HG03280 (cell line): Measurements from ENCODE around the gene CD99L2.

ENCODE experiments used
- ATAC-seq: cut with Tn5 transposase; IDR thresholded peaks from one replicate; pipeline ENCODE4 v1.9.1; 2021; ENCODE audit warnings: mild to moderate bottlenecking, moderate library complexity; ENCODE audit not compliant: unreplicated experiment

Gene CD99L2

GRCh38 chrX:150806827-150807226 lies 91.6 kb downstream of the CD99L2 start:
- ATAC-seq, result no peak

DNA sequence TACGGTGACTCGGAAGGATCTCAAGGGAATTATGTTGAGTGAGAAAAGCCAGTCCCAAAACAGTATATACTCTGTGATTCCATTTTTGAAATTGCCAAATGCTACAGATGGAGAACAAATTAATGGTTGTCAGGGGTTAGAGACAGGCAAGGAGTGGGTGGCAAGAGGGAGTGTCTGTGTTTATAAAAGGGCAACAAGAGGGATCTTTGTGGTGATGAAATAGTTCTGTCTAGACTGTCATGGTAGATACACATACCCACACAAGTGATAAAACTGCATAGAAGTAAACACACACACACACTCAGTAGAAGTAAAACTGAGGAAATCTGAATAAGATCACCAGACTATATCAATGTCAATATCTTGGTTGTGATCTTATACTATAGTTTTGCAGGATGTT lies 92.7 kb downstream of the CD99L2 start:
- ATAC-seq, result no peak

GRCh38 chrX:150792949-150793527 lies 105.4 kb downstream of the CD99L2 start:
- ATAC-seq, result no peak

GRCh38 chrX:150790021-150790420 lies 108.4 kb downstream of the CD99L2 start:
- ATAC-seq, result no peak

DNA sequence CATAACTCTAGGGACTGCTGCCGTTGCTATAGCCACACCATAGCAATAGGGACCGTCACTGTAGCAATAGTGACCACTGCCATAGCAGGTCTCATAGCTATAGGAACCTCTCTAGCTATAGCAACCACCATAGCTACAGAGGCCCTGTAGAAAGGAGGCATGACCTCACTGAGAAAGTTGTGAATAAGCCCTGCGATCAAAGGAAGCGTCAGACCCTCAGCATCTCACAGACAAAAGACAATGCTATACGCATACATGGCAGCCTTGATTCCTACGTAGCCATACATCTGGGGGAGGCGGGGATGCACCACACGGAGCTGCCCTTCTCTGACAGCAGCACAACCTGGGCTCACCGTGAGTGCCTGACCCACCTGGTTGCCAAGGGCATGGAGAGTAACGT lies 116.8 kb downstream of the CD99L2 start:
- ATAC-seq, result no peak

DNA sequence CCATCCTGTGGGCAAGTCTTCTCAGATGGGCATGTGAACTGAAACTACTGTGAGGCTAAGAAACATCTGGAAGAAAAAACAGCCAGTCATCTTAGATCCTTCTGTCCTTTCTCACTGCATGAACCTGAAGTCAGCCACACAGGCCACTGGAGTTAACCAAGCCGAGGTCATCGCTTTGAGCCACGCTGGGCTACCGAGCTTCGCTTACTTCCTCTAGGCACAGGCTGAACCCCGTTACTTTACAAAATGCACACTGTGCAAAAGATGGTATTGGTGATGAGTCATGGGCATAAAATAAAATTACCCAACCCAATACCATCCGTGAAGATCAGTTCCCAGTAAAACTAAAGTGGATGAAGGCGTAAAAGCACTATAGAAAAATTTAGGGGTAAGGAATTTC lies 119.1 kb downstream of the CD99L2 start:
- no peak for ATAC-seq

DNA sequence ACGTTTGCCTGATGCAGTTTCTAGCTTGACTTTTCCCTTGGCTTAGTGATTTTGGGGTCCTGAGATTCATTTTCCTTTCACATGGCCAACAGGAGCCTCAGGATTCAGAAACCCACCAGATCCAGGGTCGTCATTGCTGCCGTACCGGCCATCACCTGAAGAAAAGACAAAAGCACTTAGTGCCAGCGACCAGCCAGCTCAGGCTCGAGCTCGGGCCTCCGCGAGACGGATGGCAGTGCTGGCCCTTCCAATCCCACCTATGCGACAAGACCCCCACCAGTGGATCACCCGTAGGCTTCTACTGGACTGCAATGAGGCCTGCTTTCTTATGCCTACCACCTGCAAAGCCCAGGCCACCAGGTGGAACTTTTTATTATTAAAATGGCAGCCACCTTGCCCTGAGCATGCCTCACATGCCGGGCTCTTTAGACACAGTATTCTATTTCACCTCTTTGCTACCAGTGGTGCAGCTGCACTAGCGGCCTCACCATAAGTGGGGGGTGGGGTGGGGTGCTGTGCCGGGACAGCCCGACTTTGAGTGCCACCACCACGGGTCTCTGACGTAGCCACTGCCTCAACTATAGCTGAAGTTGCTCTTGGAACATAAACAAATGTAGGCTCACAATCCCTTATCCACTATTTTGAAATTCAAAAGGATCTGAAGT lies 121.0 kb downstream of the CD99L2 start:
- ATAC-seq, result no peak

DNA sequence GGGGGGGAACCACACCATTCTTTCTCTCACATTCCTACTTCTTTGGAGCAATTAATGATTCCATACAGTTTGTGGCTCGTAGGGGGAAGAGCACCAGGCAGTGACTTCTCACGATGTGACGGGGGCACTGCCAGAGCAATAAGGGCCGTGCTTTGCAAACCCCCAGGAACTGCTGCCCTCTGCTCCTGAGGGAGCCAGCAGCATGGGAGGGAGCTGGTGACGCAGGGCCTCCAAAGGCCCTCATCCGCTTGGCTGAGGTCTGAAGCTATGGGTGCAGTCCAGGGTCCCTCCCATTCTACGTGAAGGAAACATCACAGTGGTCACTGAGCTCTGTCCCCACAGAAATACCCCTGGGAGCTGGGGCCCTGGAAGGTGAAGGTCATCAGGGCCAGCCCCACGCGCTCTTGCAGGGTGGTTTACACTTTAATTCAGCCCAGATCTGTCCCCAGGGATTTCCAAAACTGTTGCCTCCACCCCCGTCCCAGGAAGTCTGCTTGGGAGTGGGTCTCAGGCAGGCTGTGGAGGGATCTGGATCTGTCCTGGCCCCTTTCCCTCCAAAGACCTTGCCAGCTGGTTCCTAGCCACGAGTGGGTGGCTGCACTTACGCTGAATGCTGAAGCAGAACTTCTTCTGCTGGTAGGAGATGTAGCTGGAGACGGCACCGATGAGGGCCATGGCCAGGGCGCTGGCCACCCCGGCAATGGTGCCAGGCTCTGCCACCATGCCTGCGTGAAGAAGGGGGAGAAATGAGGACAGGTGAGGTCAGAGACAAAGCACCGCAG lies 122.7 kb downstream of the CD99L2 start:
- ATAC-seq, result no peak

- ATAC-seq, result no peak
Observed at GRCh38 chrX:150774798-150775568, 123.5 kb downstream of the CD99L2 start.

DNA sequence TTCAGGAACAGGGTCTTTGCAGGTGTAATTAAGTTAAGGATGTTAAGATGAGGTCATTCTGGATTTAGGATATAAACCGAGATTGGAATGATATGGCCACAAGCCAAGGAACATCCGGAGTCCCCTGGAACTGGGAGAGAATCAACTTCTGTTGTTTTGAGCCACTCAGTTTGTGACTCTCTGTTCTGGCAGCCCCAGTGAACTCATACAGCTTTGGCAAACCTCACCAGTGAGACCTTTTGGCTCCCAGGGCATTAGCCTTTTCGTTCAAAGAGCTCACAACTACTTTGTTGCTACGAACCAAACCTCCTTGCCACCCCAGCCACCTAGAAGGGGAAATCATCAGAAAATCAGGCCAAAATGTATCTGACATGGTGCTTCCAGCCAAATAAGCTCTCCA lies 124.8 kb downstream of the CD99L2 start:
- no peak for ATAC-seq

DNA sequence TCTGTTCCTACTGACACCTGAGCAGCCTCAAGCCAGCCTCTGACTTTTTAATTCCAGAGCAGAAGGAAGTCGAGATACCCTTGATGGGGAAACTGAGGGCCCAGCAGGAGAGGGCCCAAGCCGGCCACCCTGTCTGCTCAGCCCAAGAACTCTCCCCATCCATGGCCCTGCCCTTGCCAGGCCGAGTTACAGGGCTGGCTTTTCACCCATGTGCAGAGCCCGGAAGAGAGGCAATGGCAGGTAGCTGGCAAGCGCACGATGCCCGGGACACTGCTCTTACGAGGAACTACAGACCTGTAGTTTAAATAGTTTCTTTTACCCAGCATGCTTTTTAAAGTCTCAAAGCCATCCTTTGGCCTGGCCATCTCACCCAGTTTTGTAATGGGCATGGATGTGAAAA lies 125.4 kb downstream of the CD99L2 start:
- no peak for ATAC-seq

DNA sequence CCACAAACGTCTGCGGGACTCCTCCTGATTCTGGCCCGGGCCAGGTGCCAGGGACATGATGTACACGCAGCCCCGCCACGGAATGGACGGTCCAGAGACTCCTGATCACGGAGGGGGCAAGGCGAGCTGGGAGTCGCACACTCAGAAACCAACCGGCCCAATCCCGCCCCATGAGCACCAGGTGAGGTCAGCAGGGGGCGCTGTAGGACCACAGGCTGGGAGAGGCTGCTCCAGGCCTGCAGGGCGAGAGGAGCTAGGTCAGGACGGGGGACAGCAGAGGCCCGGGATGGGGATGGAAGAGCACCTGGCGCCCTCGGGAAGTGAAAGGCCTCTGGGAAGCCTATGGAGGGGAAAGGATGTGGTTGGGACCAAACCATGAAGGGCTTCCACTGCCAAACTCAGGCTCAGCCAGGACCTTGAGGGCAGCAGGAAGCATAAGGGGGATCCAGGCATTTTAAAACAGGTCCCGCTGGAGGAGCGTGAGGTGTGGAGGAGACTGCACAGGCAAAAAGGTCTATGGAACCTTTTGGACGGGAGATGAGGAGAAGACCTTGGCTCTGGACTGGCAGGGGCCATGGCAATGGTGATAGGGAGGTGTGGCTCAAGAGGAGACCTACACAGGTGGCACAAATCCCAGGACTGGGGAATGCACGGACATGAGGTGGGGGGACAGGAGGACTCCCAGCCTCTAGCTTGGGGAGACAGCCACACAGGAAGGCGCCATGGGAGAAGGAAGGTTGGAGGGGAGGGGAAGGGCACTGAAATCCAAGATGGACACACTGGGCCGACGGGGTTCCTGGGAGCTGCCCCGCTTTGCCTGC lies 126.1 kb downstream of the CD99L2 start:
- peak; percentile 88 for ATAC-seq

- no peak for ATAC-seq
Observed at GRCh38 chrX:150771116-150771515, 127.4 kb downstream of the CD99L2 start.

DNA sequence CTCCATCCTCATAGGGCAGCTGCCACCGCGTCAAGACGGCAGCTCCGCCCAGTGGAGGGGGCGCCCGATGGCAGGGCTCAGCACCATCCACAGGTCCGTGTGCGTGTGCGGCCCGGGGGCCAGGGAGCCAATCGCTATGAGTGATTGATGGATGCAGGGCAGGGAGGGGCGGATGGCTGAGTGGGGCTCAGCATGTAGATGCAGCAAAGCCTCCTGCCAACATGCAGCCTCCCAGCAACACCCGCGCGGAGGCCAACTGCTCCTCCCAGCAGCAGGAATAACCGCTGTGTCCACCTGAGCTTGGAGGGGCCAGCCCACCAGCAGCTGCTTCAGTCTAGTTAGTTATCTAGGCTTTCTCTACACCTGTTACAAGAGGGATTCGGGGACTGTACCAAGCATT lies 127.8 kb downstream of the CD99L2 start:
- ATAC-seq, result no peak

- ATAC-seq, result no peak
Observed at GRCh38 chrX:150769408-150769807, 129.1 kb downstream of the CD99L2 start.

DNA sequence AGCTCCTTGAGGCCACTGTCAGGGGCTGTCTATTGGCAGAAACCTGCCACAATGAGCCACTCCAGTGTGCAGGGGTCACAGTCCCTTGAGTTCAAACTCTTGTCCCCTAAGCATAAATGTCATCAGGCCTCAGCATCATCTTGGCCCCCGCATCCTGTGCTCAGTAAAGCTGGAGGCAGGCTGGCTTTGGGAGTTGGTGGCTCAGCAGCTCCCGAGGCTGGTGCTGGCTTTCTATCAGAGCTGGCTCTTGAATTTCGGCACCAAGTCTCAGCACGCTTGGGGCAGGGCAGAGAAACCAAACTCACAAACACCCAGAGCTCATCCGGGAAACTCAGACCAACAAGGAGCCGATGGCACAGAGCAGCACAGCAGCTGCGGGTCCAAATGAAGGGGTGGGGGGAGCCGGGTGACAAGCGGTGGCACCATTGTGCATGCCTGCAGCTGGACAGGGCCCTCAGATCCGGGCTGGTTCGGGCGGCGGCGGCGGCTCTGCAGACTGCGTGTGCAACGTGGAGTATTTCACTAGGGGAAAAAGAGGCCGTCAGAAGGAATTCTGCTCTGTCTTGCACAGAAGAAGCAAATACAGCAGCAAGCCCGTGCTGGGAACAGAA lies 129.8 kb downstream of the CD99L2 start:
- ATAC-seq, result no peak

GRCh38 chrX:150768132-150768485 lies 130.4 kb downstream of the CD99L2 start:
- no peak for ATAC-seq

GRCh38 chrX:150767475-150768131 lies 130.9 kb downstream of the CD99L2 start:
- no peak for ATAC-seq

GRCh38 chrX:150767045-150767395 lies 131.4 kb downstream of the CD99L2 start:
- ATAC-seq, result no peak
